ENCODE results near the gene RANBP17.

Gene RANBP17

GRCh38 chr5:171080186-171080938 lies 218.5 kb downstream of the RANBP17 start:
- Histone ChIP-seq H3K27me3 (ENCODE audit: control insufficient read depth in 1 of 2, insufficient read depth in 2 of 2, low read length in 2 of 2) (no peaks in the 10 kb centered on the region), H3K9ac (ENCODE audit: low read length in 2 of 2) (no peak overlapping the region), H3K4me1 (ENCODE audit: control insufficient read depth, insufficient read depth, low read length) (no peaks in the 10 kb centered on the region), H3K36me3 (ENCODE audit: control insufficient read depth in 2 of 2, insufficient read depth in 2 of 2, low read length in 2 of 2) (no peaks in the 10 kb centered on the region), H3K9me3 (ENCODE audit: control insufficient read depth in 2 of 2, low read length in 2 of 2) (peaks cover 0 to 2% of the 10 kb centered on the region in 2 donors), H3K27ac (ENCODE audit: low read length) (no peak overlapping the region), H3K4me3 (ENCODE audit: low read length in 2 of 2) (no peak overlapping the region)

GRCh38 chr5:171081319-171081718 lies 219.5 kb downstream of the RANBP17 start:
- H3K9me3 ChIP-seq (ENCODE audit: control insufficient read depth in 2 of 2, low read length in 2 of 2) = peaks cover 0 to 2% of the 10 kb centered on the region in 2 donors
- H3K4me1 ChIP-seq (ENCODE audit: control insufficient read depth, insufficient read depth, low read length) = no peaks in the 10 kb centered on the region
- H3K27me3 ChIP-seq (ENCODE audit: control insufficient read depth in 1 of 2, insufficient read depth in 2 of 2, low read length in 2 of 2) = no peaks in the 10 kb centered on the region
- H3K36me3 ChIP-seq (ENCODE audit: control insufficient read depth in 2 of 2, insufficient read depth in 2 of 2, low read length in 2 of 2) = no peaks in the 10 kb centered on the region
- no peak overlapping the region for H3K27ac ChIP-seq (ENCODE audit: low read length)
- H3K4me3 ChIP-seq (ENCODE audit: low read length in 2 of 2) = no peak overlapping the region
- no peak overlapping the region for H3K9ac ChIP-seq (ENCODE audit: low read length in 2 of 2)

DNA sequence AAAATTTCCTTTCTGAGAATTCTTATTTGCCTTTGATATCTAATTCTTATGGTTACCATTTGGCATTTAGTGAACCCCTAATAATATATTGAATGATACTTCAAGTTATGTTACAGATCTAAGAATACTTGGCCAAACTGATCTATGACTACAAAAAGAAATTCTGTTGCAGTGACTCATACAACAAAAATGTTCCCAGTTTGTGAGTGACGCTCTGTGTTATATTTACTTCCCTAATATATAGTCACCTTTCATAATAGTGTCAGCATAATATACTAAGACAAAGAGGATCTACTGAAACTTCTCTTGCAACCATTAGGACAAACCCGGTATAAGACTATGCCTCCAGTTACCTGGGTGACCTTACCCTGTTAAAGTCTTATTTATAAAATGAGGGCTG lies 230.4 kb downstream of the RANBP17 start:
- H3K4me3 ChIP-seq (ENCODE audit: low read length in 2 of 2) = no peak overlapping the region
- H3K27me3 ChIP-seq (ENCODE audit: control insufficient read depth in 1 of 2, insufficient read depth in 2 of 2, low read length in 2 of 2) = no peaks in the 10 kb centered on the region
- H3K9ac ChIP-seq (ENCODE audit: low read length in 2 of 2) = no peak overlapping the region
- H3K27ac ChIP-seq (ENCODE audit: low read length) = no peak overlapping the region
- peaks cover 0 to 2% of the 10 kb centered on the region in 2 donors for H3K9me3 ChIP-seq (ENCODE audit: control insufficient read depth in 2 of 2, low read length in 2 of 2)
- H3K36me3 ChIP-seq (ENCODE audit: control insufficient read depth in 2 of 2, insufficient read depth in 2 of 2, low read length in 2 of 2) = no peaks in the 10 kb centered on the region
- no peaks in the 10 kb centered on the region for H3K4me1 ChIP-seq (ENCODE audit: control insufficient read depth, insufficient read depth, low read length)

- Histone ChIP-seq H3K4me1 (ENCODE audit: control insufficient read depth, insufficient read depth, low read length) (no peaks in the 10 kb centered on the region), H3K27me3 (ENCODE audit: control insufficient read depth in 1 of 2, insufficient read depth in 2 of 2, low read length in 2 of 2) (no peaks in the 10 kb centered on the region), H3K27ac (ENCODE audit: low read length) (no peak overlapping the region), H3K36me3 (ENCODE audit: control insufficient read depth in 2 of 2, insufficient read depth in 2 of 2, low read length in 2 of 2) (no peaks in the 10 kb centered on the region), H3K4me3 (ENCODE audit: low read length in 2 of 2) (no peak overlapping the region), H3K9me3 (ENCODE audit: control insufficient read depth in 2 of 2, low read length in 2 of 2) (peaks cover 0 to 2% of the 10 kb centered on the region in 2 donors), H3K9ac (ENCODE audit: low read length in 2 of 2) (no peak overlapping the region)
Observed at GRCh38 chr5:171093598-171093997, 231.8 kb downstream of the RANBP17 start.

- Histone ChIP-seq H3K9ac (ENCODE audit: low read length in 2 of 2) (no peak overlapping the region), H3K36me3 (ENCODE audit: control insufficient read depth in 2 of 2, insufficient read depth in 2 of 2, low read length in 2 of 2) (no peaks in the 10 kb centered on the region), H3K4me1 (ENCODE audit: control insufficient read depth, insufficient read depth, low read length) (no peaks in the 10 kb centered on the region), H3K27me3 (ENCODE audit: control insufficient read depth in 1 of 2, insufficient read depth in 2 of 2, low read length in 2 of 2) (no peaks in the 10 kb centered on the region), H3K27ac (ENCODE audit: low read length) (no peak overlapping the region), H3K4me3 (ENCODE audit: low read length in 2 of 2) (no peak overlapping the region), H3K9me3 (ENCODE audit: control insufficient read depth in 2 of 2, low read length in 2 of 2) (peaks cover 0 to 2% of the 10 kb centered on the region in 2 donors)
Observed at GRCh38 chr5:171094356-171094755, 232.5 kb downstream of the RANBP17 start.

DNA sequence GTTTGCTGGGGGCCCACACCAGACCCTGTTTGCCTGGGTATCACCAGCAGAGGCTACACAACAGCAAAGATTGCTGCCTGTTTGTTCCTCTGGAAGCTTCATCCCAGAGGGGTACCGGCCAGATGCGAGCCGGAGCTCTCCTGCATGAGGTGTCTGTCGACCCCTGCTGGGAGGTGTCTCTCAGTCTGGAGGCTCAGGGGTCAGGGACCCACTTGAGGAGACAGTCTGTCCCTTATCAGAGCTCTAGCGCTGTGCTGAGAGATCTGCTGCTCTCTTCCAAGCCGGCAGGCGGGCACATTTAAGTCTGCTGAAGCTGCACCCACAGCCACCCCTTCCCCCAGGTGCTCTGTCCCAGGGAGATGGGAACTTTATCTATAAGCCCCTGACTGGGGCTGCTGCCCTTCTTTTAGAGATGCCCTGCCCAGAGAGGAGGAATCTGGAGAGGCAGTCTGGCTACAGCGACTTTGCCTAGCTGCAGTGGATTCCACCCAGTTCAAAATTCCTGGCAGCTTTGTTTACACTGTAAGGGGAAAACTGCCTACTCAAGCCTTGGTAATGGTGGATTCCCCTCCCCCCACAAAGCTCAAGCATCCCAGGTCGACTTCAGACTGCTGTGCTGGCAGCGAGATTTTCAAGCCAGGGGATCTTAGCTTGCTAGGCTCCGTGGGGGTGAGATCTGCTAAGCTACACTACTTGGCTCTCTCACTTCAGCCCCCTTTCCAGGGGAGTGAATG lies 241.2 kb downstream of the RANBP17 start:
- Histone ChIP-seq H3K27ac (ENCODE audit: low read length) (no peak overlapping the region), H3K9me3 (ENCODE audit: control insufficient read depth in 2 of 2, low read length in 2 of 2) (no peaks in the 10 kb centered on the region), H3K36me3 (ENCODE audit: control insufficient read depth in 2 of 2, insufficient read depth in 2 of 2, low read length in 2 of 2) (no peaks in the 10 kb centered on the region), H3K9ac (ENCODE audit: low read length in 2 of 2) (no peak overlapping the region), H3K4me1 (ENCODE audit: control insufficient read depth, insufficient read depth, low read length) (no peaks in the 10 kb centered on the region), H3K27me3 (ENCODE audit: control insufficient read depth in 1 of 2, insufficient read depth in 2 of 2, low read length in 2 of 2) (no peaks in the 10 kb centered on the region), H3K4me3 (ENCODE audit: low read length in 2 of 2) (no peak overlapping the region)

DNA sequence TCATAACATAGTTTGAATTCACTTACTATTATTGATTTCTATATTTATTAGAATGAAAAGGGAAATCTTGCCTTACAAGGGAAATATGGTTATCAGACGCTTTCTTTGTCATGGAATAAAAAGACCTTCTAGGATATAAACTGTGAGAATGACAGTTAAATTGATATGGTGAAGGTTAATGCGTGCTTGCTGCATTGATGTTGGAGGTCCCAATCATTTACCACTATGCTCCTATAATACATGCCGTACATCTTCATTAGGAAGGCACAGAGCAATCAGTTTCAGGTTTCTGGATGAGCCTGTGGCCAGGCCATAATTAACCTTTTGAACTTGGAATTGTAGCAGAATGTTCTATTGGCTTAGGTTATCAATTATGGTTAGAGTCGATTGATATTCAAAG lies 245.9 kb downstream of the RANBP17 start:
- Histone ChIP-seq H3K4me3 (ENCODE audit: low read length in 2 of 2) (no peak overlapping the region), H3K9ac (ENCODE audit: low read length in 2 of 2) (no peak overlapping the region), H3K9me3 (ENCODE audit: control insufficient read depth in 2 of 2, low read length in 2 of 2) (no peaks in the 10 kb centered on the region), H3K4me1 (ENCODE audit: control insufficient read depth, insufficient read depth, low read length) (no peaks in the 10 kb centered on the region), H3K27me3 (ENCODE audit: control insufficient read depth in 1 of 2, insufficient read depth in 2 of 2, low read length in 2 of 2) (no peaks in the 10 kb centered on the region), H3K27ac (ENCODE audit: low read length) (no peak overlapping the region), H3K36me3 (ENCODE audit: control insufficient read depth in 2 of 2, insufficient read depth in 2 of 2, low read length in 2 of 2) (no peaks in the 10 kb centered on the region)

GRCh38 chr5:171115519-171115918 lies 253.7 kb downstream of the RANBP17 start:
- H3K27ac ChIP-seq (ENCODE audit: low read length) = no peak overlapping the region
- H3K4me1 ChIP-seq (ENCODE audit: control insufficient read depth, insufficient read depth, low read length) = no peaks in the 10 kb centered on the region
- H3K27me3 ChIP-seq (ENCODE audit: control insufficient read depth in 1 of 2, insufficient read depth in 2 of 2, low read length in 2 of 2) = no peaks in the 10 kb centered on the region
- no peak overlapping the region for H3K9ac ChIP-seq (ENCODE audit: low read length in 2 of 2)
- H3K9me3 ChIP-seq (ENCODE audit: control insufficient read depth in 2 of 2, low read length in 2 of 2) = no peaks in the 10 kb centered on the region
- no peaks in the 10 kb centered on the region for H3K36me3 ChIP-seq (ENCODE audit: control insufficient read depth in 2 of 2, insufficient read depth in 2 of 2, low read length in 2 of 2)
- H3K4me3 ChIP-seq (ENCODE audit: low read length in 2 of 2) = no peak overlapping the region

GRCh38 chr5:171116719-171117118 lies 254.9 kb downstream of the RANBP17 start:
- Histone ChIP-seq H3K9ac (ENCODE audit: low read length in 2 of 2) (no peak overlapping the region), H3K27me3 (ENCODE audit: control insufficient read depth in 1 of 2, insufficient read depth in 2 of 2, low read length in 2 of 2) (no peaks in the 10 kb centered on the region), H3K4me3 (ENCODE audit: low read length in 2 of 2) (no peak overlapping the region), H3K4me1 (ENCODE audit: control insufficient read depth, insufficient read depth, low read length) (no peaks in the 10 kb centered on the region), H3K27ac (ENCODE audit: low read length) (no peak overlapping the region), H3K9me3 (ENCODE audit: control insufficient read depth in 2 of 2, low read length in 2 of 2) (no peaks in the 10 kb centered on the region), H3K36me3 (ENCODE audit: control insufficient read depth in 2 of 2, insufficient read depth in 2 of 2, low read length in 2 of 2) (no peaks in the 10 kb centered on the region)

- no peak overlapping the region for H3K4me3 ChIP-seq (ENCODE audit: low read length in 2 of 2)
- no peak overlapping the region for H3K27ac ChIP-seq (ENCODE audit: low read length)
- H3K36me3 ChIP-seq (ENCODE audit: control insufficient read depth in 2 of 2, insufficient read depth in 2 of 2, low read length in 2 of 2) = no peaks in the 10 kb centered on the region
- H3K4me1 ChIP-seq (ENCODE audit: control insufficient read depth, insufficient read depth, low read length) = no peaks in the 10 kb centered on the region
- no peaks in the 10 kb centered on the region for H3K9me3 ChIP-seq (ENCODE audit: control insufficient read depth in 2 of 2, low read length in 2 of 2)
- H3K27me3 ChIP-seq (ENCODE audit: control insufficient read depth in 1 of 2, insufficient read depth in 2 of 2, low read length in 2 of 2) = no peaks in the 10 kb centered on the region
- no peak overlapping the region for H3K9ac ChIP-seq (ENCODE audit: low read length in 2 of 2)
Observed at GRCh38 chr5:171120986-171121622, 259.3 kb downstream of the RANBP17 start.
